K562 (cell line): ENCODE results near the gene EXTL1. TPM values are rescaled to one million over a fixed set of nuclear protein-coding genes. Genes with fewer than 3 reads are reported as not detected.
A peak's percentile ranks its signal among the peaks of the same experiment; 100 is the strongest.

Experiments
- ATF1 ChIP-seq, 2 experiments: fragments of 450-650 bp in 1 of 2; IDR thresholded peaks; 2 replicates each; pipeline ENCODE4 v1.6.1; 2016; ENCODE audit warnings: missing compliant biosample characterization in 1 of 2, missing genetic modification characterization in 1 of 2
- BMI1 ChIP-seq: fragments of 150-350 bp; IDR thresholded peaks from 2 replicates; pipeline ENCODE4 v1.6.1; 2014; ENCODE audit warnings: low read length
- CEBPZ ChIP-seq: fragments of 150-350 bp; IDR thresholded peaks from 2 replicates; pipeline ENCODE4 v1.6.1; 2014; ENCODE audit warnings: low read depth, mild to moderate bottlenecking, low read length, borderline replicate concordance
- CREB3 ChIP-seq: fragments of 450-650 bp; conservative IDR thresholded peaks from 2 replicates; pipeline ENCODE4 v1.6.1; 2016; ENCODE audit warnings: missing genetic modification characterization, low read depth, mild to moderate bottlenecking, missing compliant biosample characterization, moderate library complexity
- ELF1 ChIP-seq: fragments of 200-800 bp; sonication (Bioruptor generic); IDR thresholded peaks from 2 replicates; pipeline ENCODE4 v1.6.1; 2016; ENCODE audit warnings: missing genetic modification characterization, missing compliant biosample characterization
- ELK1 ChIP-seq: sonication (generic); formaldehyde crosslinking; IDR thresholded peaks from 2 replicates; pipeline ENCODE4 v1.8.1; 2022; ENCODE audit warnings: missing genetic modification reagents
- HDAC1 ChIP-seq, 2 experiments: fragments of 450-650 bp; IDR thresholded peaks; 2 replicates each; pipeline ENCODE4 v1.6.1; 2016 to 2017; ENCODE audit warnings: inconsistent platforms in 1 of 2, mild to moderate bottlenecking in 1 of 2, moderate library complexity in 1 of 2
- MAFK ChIP-seq: IDR thresholded peaks from 2 replicates; pipeline ENCODE4 v1.6.1; 2011; ENCODE audit warnings: low read length, improper control_type of control experiment
- MCM7 ChIP-seq, 2 experiments: fragments of 450-650 bp; IDR thresholded peaks; 2 replicates each; pipeline ENCODE4 v1.6.1; 2016 to 2018
- RUNX1 ChIP-seq: sonication (generic); IDR thresholded peaks from 2 replicates; pipeline ENCODE4 v1.6.1; 2016; ENCODE audit warnings: antibody characterized with exemption, low read depth
- TRIM28 ChIP-seq: fragments of 450-650 bp; IDR thresholded peaks from 2 replicates; pipeline ENCODE4 v1.6.1; 2017
- ZBTB49 ChIP-seq: sonication (generic); formaldehyde crosslinking; IDR thresholded peaks from 2 replicates; pipeline ENCODE4 v1.8.0; 2022; ENCODE audit warnings: missing genetic modification reagents, mild to moderate bottlenecking, borderline replicate concordance
- ZNF24 ChIP-seq: fragments of 450-650 bp; IDR thresholded peaks from 2 replicates; pipeline ENCODE4 v1.6.1; 2016
- ZNF280B ChIP-seq: fragments of 250-450 bp; sonication (Bioruptor Pico); IDR thresholded peaks from 2 replicates; pipeline ENCODE4 v1.5.1; 2021; ENCODE audit warnings: mild to moderate bottlenecking
- ZNF785 ChIP-seq: fragments of 250-450 bp; sonication (Bioruptor Pico); IDR thresholded peaks from 2 replicates; pipeline ENCODE4 v1.4.0; 2020; ENCODE audit warnings: mild to moderate bottlenecking
- ZNF830 ChIP-seq: fragments of 250-450 bp; sonication (Bioruptor Pico); IDR thresholded peaks from 2 replicates; pipeline ENCODE4 v1.5.0; 2021; ENCODE audit warnings: mild to moderate bottlenecking
- polyA plus RNA-seq, 8 experiments: library from polyadenylated mRNA; depleted of rRNA in 4 of 8; stranded (reverse) in 5 of 8; unstranded in 3 of 8; fragments of >200 nt; fragmentation: Nextera tagmentation in 2 of 8; fragmentation: Illumina TruSeq in 1 of 8; extraction: Ambion mirVana in 2 of 8; extraction: Trizol in 1 of 8; gene quantifications; 2 replicates each; pipeline versions ENCODE4 v1.2.1 to v1.2.3, GENCODE V29; 2011 to 2014; ENCODE audit warnings: inconsistent platforms in 1 of 8, missing spikeins in 1 of 8
- total RNA-seq, 7 experiments: library from RNA; depleted of rRNA in 6 of 7; stranded (reverse); fragments of >200 nt in 6 of 7; fragmentation: Illumina TruSeq in 2 of 7; extraction: Trizol in 2 of 7; gene quantifications; 2 replicates each; pipeline versions ENCODE4 v1.2.1 to v1.2.3, GENCODE V29; 2011 to 2021; ENCODE audit warnings: low replicate concordance in 1 of 7

The EXTL1 gene
- total and polyA plus RNA-seq, 9 of the 15 experiments (the other 6 are each of a cell fraction or from before 2014, with no cell fraction given), result 0.04 to 0.23 (median 0.08) TPM; not detected in 3

- TF ChIP-seq CREB3 (tag), result peak; percentile 89
- TF ChIP-seq BMI1, result no peak
- TF ChIP-seq ZNF24, result peak; percentile 75
- TF ChIP-seq ZNF785, result no peak
- no peak for TF ChIP-seq ATF1 (CRISPR knock-in tag; IDR thresholded peaks at IDR 0.05)
- TF ChIP-seq ATF1 (tag; IDR thresholded peaks at IDR 0.05), result peak; percentile 96
- TF ChIP-seq ELF1 (tag), result peak; percentile 90
- TF ChIP-seq HDAC1 (IDR thresholded peaks at IDR 0.05), result peak; percentile 37 to 91; a peak in 3 of 4 replicates
- TF ChIP-seq ELK1 (CRISPR knock-in tag), result no peak
- TF ChIP-seq MAFK, result peak; percentile 63
- no peak for TF ChIP-seq ZBTB49 (CRISPR knock-in tag)
- 0 out of 2 replicates have a peak, but pooled peaks have one; percentile 84 for TF ChIP-seq RUNX1
- peak; percentile 93 for TF ChIP-seq TRIM28
- no peak for TF ChIP-seq ZNF280B (CRISPR knock-in tag)
- 0 out of 2 replicates have a peak, but pooled peaks have one; percentile 4 for TF ChIP-seq CEBPZ
- TF ChIP-seq MCM7 (IDR thresholded peaks at IDR 0.05), result no peak; a peak in 1 of 4 replicates
- no peak for TF ChIP-seq ZNF830 (CRISPR knock-in tag)
Observed at GRCh38 chr1:25997828-25998761, 23.5 kb upstream of the EXTL1 start, which contains the start of gene PAFAH2 (continued).
